Lower leg skin (tissue), 4 donors: Measurements from ENCODE around the gene SRP9. TPM values are rescaled to one million over a fixed set of nuclear protein-coding genes. Genes with fewer than 3 reads are reported as not detected.

Experiments used
- DNase-seq, 2 donors: peaks; one replicate each; pipeline ENCODE4 v3.0.0-alpha.2; 2019; ENCODE audit warnings: low spot score in 2 of 2
- H3K4me3 ChIP-seq: fragments of 200-600 bp; sonication (generic); 2 replicates; pipeline ENCODE4 v1.5.1; 2017; ENCODE audit warnings: mild to moderate bottlenecking, low read depth; ENCODE audit not compliant: poor library complexity, severe bottlenecking
- POLR2A ChIP-seq, 2 donors: fragments of 450-650 bp; IDR thresholded peaks; one replicate each; pipeline ENCODE4 v1.6.1; 2016 to 2017; ENCODE audit warnings: antibody characterized with exemption in 2 of 2, mild to moderate bottlenecking in 1 of 2, moderate library complexity in 1 of 2
- WGBS, 2 donors: methylation state at CpG; one replicate each; pipeline ENCODE4 v1.1.5; 2018; 5-methylcytosine and 5-hydroxymethylcytosine counted together
- intact Hi-C: fragments of 100-400 bp; cut with DNase I; formaldehyde crosslinking; loops from one replicate; pipeline ENCODE4 v1.15.0; 2023; ENCODE audit warnings: low total_unique reads
- total RNA-seq, 4 donors: library from RNA; depleted of rRNA; stranded (reverse); fragments of >200 nt; gene quantifications; one replicate each; pipeline ENCODE4 v1.1.0, GENCODE V29; 2016
- TF ChIP-seq, protein P1 (sequence below), 3 donors: fragments of 450-650 bp; IDR thresholded peaks; one replicate each; pipeline ENCODE4 v1.5.1; 2016; ENCODE audit warnings: antibody characterized with exemption in 3 of 3, mild to moderate bottlenecking in 3 of 3, moderate library complexity in 2 of 3

The SRP9 gene
- total RNA-seq, 4 donors from 2014 or later = 117 to 191 (median 154) TPM

- intact Hi-C loops = no loop called here
- TF ChIP-seq, protein P1, sequence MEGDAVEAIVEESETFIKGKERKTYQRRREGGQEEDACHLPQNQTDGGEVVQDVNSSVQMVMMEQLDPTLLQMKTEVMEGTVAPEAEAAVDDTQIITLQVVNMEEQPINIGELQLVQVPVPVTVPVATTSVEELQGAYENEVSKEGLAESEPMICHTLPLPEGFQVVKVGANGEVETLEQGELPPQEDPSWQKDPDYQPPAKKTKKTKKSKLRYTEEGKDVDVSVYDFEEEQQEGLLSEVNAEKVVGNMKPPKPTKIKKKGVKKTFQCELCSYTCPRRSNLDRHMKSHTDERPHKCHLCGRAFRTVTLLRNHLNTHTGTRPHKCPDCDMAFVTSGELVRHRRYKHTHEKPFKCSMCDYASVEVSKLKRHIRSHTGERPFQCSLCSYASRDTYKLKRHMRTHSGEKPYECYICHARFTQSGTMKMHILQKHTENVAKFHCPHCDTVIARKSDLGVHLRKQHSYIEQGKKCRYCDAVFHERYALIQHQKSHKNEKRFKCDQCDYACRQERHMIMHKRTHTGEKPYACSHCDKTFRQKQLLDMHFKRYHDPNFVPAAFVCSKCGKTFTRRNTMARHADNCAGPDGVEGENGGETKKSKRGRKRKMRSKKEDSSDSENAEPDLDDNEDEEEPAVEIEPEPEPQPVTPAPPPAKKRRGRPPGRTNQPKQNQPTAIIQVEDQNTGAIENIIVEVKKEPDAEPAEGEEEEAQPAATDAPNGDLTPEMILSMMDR (IDR thresholded peaks at IDR 0.05) = no peak
- TF ChIP-seq POLR2A (IDR thresholded peaks at IDR 0.05) = no peak
- 21 to 25% methylated on average over 18 of the region's 18 CpGs for WGBS, 2 donors
- no peak overlapping the region for H3K4me3 ChIP-seq
- peak; percentile 50 to 92 for DNase-seq
Measured at GRCh38 chr1:225746361-225747179, 31.1 kb upstream of the SRP9 start.

DNA sequence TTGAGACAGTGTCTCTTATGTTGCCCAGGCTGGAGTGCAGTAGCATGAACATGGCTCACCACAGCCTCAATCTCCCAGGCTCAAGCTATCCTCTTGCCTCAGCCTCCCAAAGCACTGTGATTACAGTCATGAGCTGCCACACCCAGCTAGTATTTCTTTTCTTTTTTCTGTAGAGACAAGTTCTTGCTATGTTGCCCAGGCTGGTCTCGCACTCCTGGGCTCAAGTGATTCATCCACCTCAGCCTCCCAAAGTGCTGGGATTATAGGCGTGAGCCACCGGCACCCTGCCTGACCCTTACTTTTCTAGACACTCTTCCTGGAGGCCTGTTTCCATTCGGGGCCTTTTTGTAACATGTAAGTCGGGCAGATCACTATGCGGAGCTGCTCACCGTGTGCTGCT lies 30.1 kb upstream of the SRP9 start:
- H3K4me3 ChIP-seq = no peak overlapping the region
- intact Hi-C loops = no loop called here
- no peak for DNase-seq
- TF ChIP-seq POLR2A (IDR thresholded peaks at IDR 0.05) = no peak
- TF ChIP-seq, protein P1 (IDR thresholded peaks at IDR 0.05) = no peak
- 84 to 90% methylated on average over 7 of the region's 7 CpGs for WGBS, 2 donors

- no peak for TF ChIP-seq POLR2A (IDR thresholded peaks at IDR 0.05)
- TF ChIP-seq, protein P1 (IDR thresholded peaks at IDR 0.05) = no peak
- intact Hi-C loops = no loop called here
- H3K4me3 ChIP-seq = no peak overlapping the region
- no peak for DNase-seq
- WGBS, 2 donors = 68 to 82% methylated on average over 10 of the region's 10 CpGs
Measured at GRCh38 chr1:225748529-225748928, 29.1 kb upstream of the SRP9 start.

DNA sequence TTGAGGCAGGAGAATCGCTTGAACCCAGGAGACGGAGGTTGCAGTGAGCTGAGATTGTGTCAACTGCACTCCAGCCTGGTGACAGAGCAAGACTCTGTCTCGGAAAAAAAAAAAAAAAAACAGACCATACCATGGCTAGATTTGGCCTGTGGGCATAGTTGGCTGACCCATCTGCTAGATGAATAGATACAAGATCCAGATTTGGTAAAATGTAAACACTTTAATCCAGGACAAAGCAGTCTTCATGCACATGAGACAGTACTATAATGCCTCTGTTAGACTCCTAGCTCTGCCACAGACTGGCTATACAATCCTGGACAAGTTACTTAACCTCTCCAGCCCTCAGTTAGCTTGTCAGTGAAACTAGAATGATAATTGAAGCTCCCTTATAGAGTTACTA lies 27.9 kb upstream of the SRP9 start:
- intact Hi-C loops = no loop called here
- H3K4me3 ChIP-seq = no peak overlapping the region
- DNase-seq = no peak
- WGBS, 2 donors = 86 to 93% methylated on average over 3 of the region's 3 CpGs
- TF ChIP-seq, protein P1 (IDR thresholded peaks at IDR 0.05) = no peak
- no peak for TF ChIP-seq POLR2A (IDR thresholded peaks at IDR 0.05)

- H3K4me3 ChIP-seq = no peak overlapping the region
- 50 to 58% methylated on average over 4 of the region's 4 CpGs for WGBS, 2 donors
- TF ChIP-seq, protein P1 (IDR thresholded peaks at IDR 0.05) = no peak
- TF ChIP-seq POLR2A (IDR thresholded peaks at IDR 0.05) = no peak
- intact Hi-C loops = no loop called here
- DNase-seq = no peak
Measured at GRCh38 chr1:225750420-225750819, 27.2 kb upstream of the SRP9 start.
